ENCODE results near the gene GLRA1.
"Not testable (repeated sequence)": the region's sequence is repeated elsewhere in the genome, so short reads cannot be mapped to it uniquely, and the experiment has no call there.

GLRA1 gene

DNA sequence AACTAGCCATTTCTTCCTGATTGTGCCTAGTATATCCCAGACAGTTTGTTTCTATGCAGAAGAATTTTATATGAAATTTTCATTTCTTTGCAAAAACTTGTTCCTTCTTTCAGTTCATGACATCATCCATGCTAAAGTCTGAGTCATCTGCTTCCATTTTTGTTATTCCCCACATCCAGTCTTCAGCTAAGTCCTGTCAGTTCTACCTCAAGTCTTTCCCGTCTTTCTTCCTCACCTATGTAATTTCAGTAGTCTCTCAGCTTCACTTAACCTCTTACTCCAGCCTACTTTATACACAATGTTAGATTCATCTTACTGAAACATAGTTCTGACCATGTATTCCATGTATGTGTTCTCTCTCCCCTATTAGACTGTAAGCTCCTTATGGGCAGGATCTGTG lies 113.8 kb downstream of the GLRA1 start:
- no peak for DNase-seq

DNA sequence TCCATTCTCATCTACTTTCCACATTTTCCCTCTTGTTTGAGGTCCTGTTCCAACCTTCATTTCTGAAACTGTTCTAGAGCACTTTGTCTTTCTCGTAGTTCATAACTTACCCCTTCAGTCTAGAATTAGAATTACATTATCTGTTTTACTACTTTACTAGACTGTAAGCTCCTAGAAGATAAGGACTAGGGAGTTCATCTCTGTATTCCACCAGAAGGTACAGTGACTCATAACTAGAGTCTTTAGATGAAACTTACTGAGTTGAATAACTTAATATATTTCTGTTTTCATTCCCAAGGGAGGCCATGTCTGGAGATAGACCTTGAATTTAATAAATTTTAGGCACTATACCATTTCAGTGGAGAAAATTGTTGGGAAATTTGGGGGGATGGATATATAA lies 114.2 kb downstream of the GLRA1 start:
- DNase-seq, result no peak

DNA sequence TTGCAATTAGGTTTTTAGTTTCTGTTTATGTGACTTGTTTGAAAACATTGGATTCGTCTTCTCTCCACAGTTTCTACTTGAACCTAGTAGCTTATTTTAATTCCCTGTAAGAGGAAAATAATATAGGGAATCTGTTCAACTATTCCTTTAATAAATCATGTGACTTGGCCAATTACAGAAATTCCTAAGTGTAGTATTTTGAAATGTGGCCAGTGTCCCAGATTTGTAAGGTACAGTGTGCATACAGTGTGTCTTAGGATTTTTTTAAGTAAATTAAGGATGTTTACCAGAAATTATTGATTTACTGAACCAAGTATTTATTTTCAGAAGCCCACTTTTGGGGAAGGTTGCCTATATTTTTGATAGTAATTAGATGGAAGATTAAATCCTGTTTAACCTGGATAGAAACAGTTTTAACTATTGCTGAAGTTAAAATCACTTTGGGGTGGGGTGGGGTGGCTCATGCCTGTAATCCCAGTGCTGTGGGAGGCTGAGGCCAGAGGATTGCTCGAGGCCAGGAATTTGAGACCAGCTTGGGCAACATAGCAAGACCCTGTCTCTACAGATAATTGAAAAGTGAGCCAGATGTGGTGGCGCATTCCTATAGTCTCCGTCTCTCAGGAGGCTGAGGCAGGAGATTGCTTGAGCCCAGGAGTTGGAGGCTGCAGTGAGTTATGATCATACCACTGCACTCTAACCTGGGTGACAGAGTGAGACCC lies 116.0 kb downstream of the GLRA1 start:
- no peak for DNase-seq

DNA sequence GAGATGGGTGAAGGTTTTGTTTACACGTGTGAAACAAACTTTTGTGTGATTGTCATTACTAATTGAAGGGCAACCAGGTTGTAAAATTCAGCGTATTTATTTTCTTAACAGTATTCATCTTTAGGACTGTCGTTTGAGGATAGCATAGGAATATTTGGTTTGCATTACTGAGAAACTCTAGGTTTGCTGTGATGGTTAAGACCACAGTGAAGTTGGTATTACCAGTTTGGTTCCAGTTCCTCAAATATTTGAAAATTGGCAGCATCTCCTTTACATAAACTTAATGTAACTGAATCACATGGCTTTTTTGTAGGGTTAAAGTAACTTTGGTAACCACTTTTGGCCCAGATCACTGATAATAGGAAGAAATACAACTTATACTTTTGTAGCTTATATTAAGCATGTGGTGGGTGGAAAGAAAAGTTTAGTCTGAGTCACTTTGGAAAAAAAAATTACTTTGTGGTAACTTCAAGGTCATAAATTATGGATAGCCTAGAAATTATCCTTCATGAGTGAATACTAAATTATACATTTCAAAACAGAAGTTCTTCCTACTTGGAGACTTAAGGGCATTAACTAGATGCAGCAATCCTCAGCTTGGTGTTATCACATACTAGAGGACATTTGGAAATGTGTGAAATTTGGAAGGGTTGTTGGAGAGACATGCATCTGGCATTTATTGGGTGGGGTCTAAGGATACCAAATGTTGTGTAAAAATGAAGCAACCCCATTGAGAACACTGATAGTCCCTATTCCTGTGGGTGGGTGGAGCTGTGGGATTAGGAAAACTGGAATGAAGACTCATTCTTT lies 119.0 kb downstream of the GLRA1 start:
- no peak for DNase-seq

DNA sequence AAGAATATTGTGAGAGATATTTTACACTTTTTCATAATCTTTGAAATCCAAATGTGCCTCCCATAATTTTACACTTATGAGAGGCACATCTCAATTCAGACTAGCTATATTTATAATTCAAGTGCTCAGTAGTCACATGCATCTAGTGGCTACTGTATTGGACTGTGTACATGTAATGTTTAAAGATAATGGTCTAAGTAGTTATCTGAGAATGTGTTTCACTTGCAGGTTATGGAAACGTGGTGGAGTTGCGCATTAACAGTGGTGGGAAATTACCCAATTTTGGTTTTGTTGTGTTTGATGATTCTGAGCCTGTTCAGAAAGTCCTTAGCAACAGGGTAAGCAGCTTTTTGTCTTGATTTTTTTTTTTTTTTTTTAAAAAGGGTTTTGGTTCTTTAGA lies 124.1 kb downstream of the GLRA1 start:
- DNase-seq, result no peak

DNA sequence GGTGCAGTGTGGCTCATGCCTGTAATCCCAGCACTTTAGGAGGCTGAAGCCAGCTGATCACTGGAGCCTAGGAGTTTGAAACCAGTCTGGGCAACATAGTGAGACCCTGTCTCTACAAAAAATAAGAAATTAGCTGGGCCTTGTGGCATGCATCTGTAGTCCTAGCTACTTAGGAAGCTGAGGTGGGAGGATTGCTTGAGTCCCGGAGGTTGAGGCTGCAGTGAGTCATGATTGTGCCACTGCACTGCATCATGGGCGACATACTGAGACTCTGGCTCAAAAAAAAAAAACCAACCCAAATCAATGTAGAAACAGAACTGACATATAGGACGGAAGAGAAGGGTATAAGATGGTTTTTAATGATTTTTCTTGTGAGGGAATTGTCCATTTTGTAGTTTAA lies 125.2 kb downstream of the GLRA1 start:
- no peak for DNase-seq

DNA sequence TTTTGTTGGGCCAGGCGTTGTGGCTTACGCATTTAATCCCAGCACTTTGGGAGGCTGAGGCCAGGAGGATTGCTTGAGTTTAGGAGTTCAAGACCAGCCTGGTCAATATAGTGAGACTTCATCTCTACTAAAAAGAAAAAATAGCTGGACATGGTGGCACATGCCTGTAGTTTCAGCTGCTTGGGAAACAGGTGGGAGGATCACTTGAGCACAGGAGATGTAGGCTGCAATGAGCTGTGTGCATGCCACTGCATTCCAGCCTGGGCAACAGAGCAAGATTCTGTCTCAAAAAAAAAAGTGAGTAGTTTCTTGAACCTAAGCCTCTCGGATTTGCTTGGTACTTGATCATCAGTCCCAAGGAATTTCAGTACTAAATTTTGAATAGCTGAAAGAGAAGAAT lies 126.0 kb downstream of the GLRA1 start:
- DNase-seq, result no peak

DNA sequence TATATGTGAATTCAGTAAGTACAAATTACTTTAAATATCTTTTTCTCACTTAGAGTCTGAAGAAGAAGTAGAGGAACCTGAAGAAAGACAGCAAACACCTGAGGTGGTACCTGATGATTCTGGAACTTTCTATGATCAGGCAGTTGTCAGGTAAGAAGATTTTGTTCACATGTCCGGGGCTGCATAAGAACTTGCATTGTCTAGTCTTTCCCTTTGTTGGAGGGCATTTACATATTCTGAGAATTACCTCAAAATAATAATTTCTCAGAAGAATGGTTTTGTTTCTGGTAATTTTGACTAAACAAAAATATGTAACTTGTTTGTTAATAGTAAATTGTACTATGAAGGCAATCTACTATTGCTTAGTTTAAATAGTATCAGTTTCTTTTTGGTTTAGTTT lies 129.2 kb downstream of the GLRA1 start:
- no peak for DNase-seq

DNA sequence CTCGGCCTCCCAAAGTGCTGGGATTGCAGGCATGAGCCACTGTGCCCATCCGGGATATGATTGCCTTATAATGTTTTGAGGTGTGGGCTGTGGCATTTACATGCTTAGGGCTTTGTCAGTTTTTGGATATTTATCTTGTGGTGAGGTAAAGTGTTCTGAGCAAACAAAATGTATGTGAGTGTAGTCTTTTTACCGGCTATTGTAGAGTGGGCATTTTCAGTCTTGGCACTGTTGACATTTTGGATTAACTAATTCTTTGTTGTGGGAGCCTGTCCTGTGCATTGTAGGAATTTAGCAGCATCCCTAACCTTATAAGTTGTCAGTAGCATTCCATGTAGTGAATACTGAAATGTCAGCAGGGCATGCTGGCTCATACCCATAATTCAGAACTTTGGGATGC lies 131.3 kb downstream of the GLRA1 start:
- no peak for DNase-seq

DNA sequence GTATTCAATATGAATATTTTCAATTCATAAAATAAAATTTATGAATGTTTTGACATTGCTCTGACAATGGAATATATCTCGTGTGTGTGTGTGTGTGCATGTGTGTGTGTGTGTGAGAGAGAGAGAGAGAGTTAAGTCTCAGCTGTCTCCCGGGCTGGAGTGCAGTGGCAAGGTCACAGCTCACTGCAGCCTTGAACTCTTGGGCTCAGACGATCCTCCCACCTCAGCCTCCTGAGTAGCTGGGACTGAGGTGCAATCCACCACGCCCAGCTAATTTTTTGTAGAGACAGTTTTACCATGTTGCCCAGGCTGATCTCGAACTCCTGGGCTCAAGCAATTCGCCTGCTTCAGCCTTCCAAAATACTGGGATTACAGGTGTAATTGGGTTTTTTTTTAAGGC lies 136.8 kb downstream of the GLRA1 start:
- DNase-seq, result no peak

DNA sequence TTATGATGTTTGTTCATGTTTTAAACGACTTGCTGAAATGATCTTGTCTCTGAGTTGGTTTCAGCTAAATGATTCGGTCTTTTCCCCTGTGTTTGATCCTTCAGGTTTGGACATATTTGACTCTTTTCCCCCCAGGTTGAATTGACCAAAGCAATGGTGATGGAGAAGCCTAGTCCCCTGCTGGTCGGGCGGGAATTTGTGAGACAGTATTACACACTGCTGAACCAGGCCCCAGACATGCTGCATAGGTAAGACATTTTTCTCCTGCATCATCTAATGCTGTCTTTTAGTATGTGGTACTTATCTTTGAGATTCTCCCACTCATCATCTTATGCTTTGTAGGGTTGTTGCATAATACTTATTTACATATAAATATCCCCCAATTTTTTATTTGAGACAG lies 138.2 kb downstream of the GLRA1 start:
- DNase-seq, result no peak

DNA sequence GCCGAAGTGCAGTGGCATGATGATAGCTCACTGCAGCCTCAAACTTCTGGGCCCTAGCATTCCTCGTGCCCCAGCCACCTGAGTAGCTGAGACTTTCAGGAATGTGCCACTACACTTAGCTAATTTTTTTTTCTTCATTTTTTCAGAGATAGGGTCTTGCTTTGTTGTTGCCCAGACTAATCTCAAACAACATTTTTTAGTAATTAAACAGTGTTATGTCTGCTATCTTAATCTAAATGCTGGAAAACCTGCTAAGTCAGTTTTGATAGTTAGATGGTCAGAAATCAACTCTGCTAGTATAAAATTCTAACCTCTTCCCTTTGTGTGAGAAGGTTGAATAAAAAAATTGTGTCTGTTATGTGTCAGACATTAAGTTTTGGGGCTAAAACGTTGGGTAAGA lies 140.5 kb downstream of the GLRA1 start:
- DNase-seq, result no peak

DNA sequence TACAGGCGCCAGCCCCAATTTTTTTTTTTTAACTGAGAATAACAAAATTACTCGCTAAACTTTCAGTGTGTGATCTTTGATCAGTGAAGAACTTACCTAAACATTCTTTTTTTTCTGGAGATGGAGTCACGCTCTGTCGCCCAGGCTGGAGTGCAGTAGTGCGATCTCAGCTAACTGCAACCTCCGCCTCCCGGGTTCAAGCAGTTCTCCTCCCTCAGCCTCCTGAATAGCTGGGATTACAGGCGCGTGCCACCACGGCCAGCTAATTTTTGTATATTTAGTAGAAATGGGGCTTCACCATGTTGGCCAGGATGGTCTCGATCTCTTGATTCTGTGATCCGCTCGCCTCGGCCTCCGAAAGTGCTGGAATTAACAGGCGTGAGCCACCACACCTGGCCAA lies 141.0 kb downstream of the GLRA1 start:
- not testable (repeated sequence) for DNase-seq

DNA sequence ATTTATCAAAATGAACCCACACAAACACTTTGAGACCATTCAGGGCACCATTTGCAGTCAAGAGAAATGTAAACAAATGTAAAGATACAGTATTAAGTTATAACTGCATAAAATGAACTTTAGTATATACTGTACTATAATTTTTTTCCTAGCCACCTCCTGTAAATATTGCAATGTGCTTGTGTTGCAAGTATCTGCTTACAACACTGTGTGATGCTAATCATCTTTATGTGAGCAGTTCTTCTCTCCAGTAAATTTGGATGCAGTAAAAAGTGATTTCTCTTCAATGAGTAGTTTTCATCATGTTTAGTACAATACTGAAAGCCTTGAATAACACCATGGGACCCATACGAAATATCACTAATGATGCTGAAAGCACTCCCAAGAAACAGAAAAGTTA lies 143.4 kb downstream of the GLRA1 start:
- DNase-seq, result no peak

DNA sequence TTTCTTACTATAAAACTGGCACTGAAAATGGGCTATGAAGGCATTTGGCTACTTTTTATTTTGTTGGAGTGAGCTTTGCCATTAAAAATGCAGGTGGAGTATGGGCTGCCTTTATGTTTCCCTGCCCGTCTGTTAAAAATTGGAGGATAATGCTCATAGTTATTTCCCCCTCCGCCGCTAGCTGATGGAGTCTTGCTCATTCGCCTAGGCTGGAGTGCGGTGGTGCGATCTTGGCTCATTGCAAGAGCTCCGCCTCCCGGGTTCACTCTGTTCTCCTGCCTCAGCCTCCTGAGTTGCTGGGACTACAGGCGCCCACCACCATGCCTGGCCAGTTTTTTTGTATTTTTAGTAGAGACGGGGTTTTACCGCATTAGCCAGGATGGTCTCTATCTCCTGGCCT lies 144.3 kb downstream of the GLRA1 start:
- DNase-seq, result no peak

DNA sequence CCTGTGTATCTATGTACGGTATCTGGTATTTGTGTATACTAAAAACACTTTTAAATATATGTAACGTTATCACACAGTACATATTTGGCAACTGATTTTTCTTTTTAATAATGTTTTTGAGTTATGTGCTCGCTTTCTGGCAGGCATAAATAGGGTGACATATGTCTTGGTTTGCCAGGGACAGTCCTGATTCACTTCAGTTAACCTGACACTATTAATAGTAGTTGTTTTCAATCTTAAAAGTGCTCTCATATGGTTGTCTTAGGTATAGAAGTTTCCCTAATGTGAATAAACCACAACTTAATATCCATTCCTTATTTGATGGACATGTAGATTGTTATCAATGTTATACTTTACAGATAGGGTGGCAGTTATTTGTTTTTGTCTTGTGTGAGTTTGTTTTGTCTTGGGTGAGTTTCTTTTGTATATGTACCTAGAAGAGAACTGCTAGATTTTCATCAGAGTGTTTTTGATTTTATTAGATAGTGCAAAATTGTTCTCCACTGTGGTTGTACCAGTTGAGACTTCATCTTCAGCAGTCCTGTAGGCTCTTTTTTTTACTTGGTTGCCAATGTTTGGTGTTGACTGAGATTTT lies 145.0 kb downstream of the GLRA1 start:
- no peak for DNase-seq

DNA sequence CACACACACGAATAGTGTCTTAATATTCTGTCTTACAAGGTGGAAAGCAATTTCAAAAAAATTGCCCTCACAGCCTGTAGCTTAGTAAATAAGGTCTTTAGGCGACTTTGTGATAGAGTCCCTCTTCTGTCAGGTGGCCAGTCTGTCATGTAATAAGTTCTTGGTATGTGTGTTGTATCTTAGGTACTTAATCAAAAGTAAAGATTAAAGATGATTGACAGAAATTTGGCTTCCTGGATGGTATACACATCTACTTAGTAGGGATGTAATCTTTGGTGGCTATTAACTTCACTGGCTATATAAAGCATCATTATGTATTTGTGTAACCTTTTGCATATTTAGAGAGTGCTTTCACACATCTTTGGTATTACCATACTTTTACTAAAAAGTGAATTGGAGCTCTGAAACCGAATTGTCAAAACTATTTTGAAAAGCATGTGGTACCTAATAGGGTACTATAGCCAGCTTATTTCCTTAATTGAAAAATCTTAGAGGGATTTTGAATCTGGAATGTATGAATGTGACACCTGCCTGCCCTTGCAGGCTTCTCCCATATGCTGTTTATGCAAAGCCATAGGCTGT lies 149.5 kb downstream of the GLRA1 start:
- no peak for DNase-seq

DNA sequence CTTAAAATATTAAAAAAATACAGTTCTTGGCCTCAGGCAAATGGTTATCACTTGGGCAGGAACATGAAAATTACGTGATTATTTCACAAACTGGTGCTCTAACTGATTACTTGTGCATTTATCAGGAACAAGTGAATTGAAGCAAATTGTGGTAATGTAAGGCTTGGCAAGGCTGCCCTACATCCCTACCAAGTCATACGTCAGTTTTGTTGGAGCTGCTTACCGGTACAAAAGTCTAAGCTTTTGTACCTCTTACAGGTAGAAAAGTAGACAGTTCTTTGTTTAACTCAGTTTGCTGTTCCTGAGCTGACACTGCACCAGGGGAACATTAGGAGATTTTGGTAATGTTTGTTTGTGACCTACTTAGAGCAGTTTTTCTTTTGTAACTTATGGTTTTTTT lies 150.7 kb downstream of the GLRA1 start:
- DNase-seq, result no peak

DNA sequence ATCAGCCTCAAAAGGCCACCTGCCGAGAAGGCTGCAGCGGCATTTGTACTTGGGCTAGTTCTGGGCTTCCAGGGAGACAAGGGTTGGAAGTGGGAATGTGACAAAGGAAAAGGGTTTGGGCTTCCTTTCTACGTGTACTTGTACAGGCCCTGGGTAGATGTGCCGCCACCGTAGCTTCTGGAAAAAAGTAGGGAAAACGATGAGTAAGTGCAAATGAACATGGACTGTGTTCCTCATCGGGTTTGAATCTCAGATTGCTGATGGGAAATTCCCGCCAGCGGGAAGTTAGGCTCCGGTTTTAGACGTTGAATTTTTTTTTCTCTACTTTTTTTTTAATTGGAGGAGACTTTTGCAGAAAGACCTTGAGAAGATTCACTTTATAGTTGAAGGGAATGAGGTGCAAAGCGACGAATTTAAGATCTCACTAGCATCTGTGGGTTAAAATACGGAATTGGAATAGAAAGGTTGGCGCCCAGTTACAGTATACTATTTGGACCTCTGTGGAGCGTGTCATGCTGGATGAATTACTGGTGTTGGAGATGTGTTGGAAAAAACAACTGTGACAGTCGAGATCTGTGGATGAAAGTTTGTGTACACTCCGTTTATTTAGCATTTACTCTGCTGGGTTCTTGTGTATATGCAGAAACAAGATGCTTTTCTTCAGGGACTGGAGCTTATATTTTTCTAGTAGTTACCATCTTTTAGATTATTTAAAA lies 151.6 kb downstream of the GLRA1 start:
- no peak for DNase-seq

All from stimulated activated CD4-positive, alpha-beta T cell treated with anti-CD3 and anti-CD28 coated beads, Interleukin-4, amount 100 ng/mL, for 1 hour (primary cell).